Upper lobe of left lung (tissue), 6 donors: ENCODE results near the gene MINDY4B. TPM values are rescaled to one million over a fixed set of nuclear protein-coding genes. Genes with fewer than 3 reads are reported as not detected.

Experiments used
- ATAC-seq, 2 donors: fragments of 200-7000 bp; cut with Tn5 transposase; one replicate each; pipeline ENCODE4 v1.9.1; 2022; ENCODE audit warnings: mild to moderate bottlenecking in 2 of 2, moderate library complexity in 2 of 2; ENCODE audit not compliant: low FRiP score in 2 of 2
- DNase-seq, 2 donors: peaks; one replicate each; pipeline ENCODE4 v3.0.0-alpha.2; 2019 to 2020
- H3K27ac ChIP-seq, 4 donors: fragments of 200-600 bp; sonication (generic); one replicate each; pipeline ENCODE4 v1.5.1; 2016 to 2019
- H3K27me3 ChIP-seq, 4 donors: fragments of 200-600 bp; sonication (generic); one replicate each; pipeline ENCODE4 v1.5.1; 2017 to 2019
- H3K36me3 ChIP-seq, 4 donors: fragments of 200-600 bp; sonication (generic); one replicate each; pipeline ENCODE4 v1.5.1; 2016 to 2019
- H3K4me1 ChIP-seq, 4 donors: fragments of 200-600 bp; sonication (generic); one replicate each; pipeline ENCODE4 v1.5.1; 2018 to 2019
- H3K4me3 ChIP-seq, 4 donors: fragments of 200-600 bp; sonication (generic); one replicate each; pipeline ENCODE4 v1.5.1; 2017 to 2019; ENCODE audit warnings: mild to moderate bottlenecking in 2 of 4, moderate library complexity in 1 of 4
- H3K9me3 ChIP-seq, 4 donors: fragments of 200-600 bp; sonication (generic); one replicate each; pipeline ENCODE4 v1.5.1; 2018 to 2019
- CTCF ChIP-seq, 6 experiments: fragments of 450-650 bp in 4 of 6; fragments of 200-600 bp in 2 of 6; sonication (generic) in 2 of 6; IDR thresholded peaks; one replicate each; pipeline ENCODE4 v1.5.1; 2016 to 2019; ENCODE audit warnings: antibody characterized with exemption in 6 of 6
- EP300 ChIP-seq, 4 donors: sonication (generic); formaldehyde crosslinking; IDR thresholded peaks; one replicate each; pipeline ENCODE4 v1.5.1; 2017; ENCODE audit warnings: antibody characterized with exemption in 4 of 4, control low read depth in 2 of 4
- POLR2A ChIP-seq, 4 donors: fragments of 450-650 bp; IDR thresholded peaks; one replicate each; pipeline ENCODE4 v1.5.1; 2016 to 2017; ENCODE audit warnings: antibody characterized with exemption in 4 of 4, mild to moderate bottlenecking in 2 of 4
- POLR2AphosphoS5 ChIP-seq, 2 donors: sonication (generic); formaldehyde crosslinking; IDR thresholded peaks; one replicate each; pipeline ENCODE4 v1.5.1; 2017; ENCODE audit warnings: antibody characterized with exemption in 2 of 2
- WGBS, 2 donors: methylation state at CpG; one replicate each; pipeline ENCODE4 v1.1.5; 2017 to 2018; 5-methylcytosine and 5-hydroxymethylcytosine counted together
- total RNA-seq, 6 donors: library from RNA; depleted of rRNA in 4 of 6; stranded (reverse); fragments of >200 nt in 4 of 6; gene quantifications; one replicate each; pipeline versions ENCODE4 v1.1.0 to v1.2.1, GENCODE V29; 2016 to 2021
- donor health status: DM: no; HTN: no; CAD: no; lungs with moderate emphysema.
- donor health status: DM: no; HTN: yes; CAD: no; lungs with severe emphysema.

The MINDY4B gene
- total RNA-seq, 6 donors from 2014 or later = not detected

- H3K27me3 ChIP-seq = no peaks in the 10 kb centered on the region
- no peak overlapping the region for H3K4me3 ChIP-seq
- H3K9me3 ChIP-seq = no peaks in the 10 kb centered on the region
- no peaks in the 10 kb centered on the region for H3K4me1 ChIP-seq
- H3K36me3 ChIP-seq = no peaks in the 10 kb centered on the region
- TF ChIP-seq CTCF (IDR thresholded peaks at IDR 0.05) = no peak
- no peak for TF ChIP-seq EP300 (IDR thresholded peaks at IDR 0.05)
- no peak overlapping the region for H3K27ac ChIP-seq
- DNase-seq (no peak), ATAC-seq (no peak)
- 0 to 4% methylated on average over 1 of the region's 1 CpG for WGBS, 2 donors
Measured at GRCh38 chr3:150933473-150933995, 28.3 kb upstream of the MINDY4B start.

- H3K4me1 ChIP-seq = no peaks in the 10 kb centered on the region
- no peak for ATAC-seq
Measured at GRCh38 chr3:150931745-150932144, 26.5 kb upstream of the MINDY4B start.

GRCh38 chr3:150930839-150931238 lies 25.6 kb upstream of the MINDY4B start:
- TF ChIP-seq EP300 (IDR thresholded peaks at IDR 0.05) (no peak), POLR2AphosphoS5 (IDR thresholded peaks at IDR 0.05) (no peak), POLR2A (IDR thresholded peaks at IDR 0.05) (no peak), CTCF (IDR thresholded peaks at IDR 0.05) (no peak)
- Histone ChIP-seq H3K27me3 (no peaks in the 10 kb centered on the region), H3K4me3 (no peak overlapping the region), H3K4me1 (peaks cover 0 to 3% (median 0%) of the 10 kb centered on the region in 4 donors), H3K27ac (no peak overlapping the region), H3K36me3 (no peaks in the 10 kb centered on the region), H3K9me3 (no peaks in the 10 kb centered on the region)
- 49 to 56% methylated on average over 3 of the region's 3 CpGs for WGBS, 2 donors
- ATAC-seq (no peak), DNase-seq (no peak)

More at GRCh38 chr3:150931745-150932144, 26.5 kb upstream of the MINDY4B start:
- Histone ChIP-seq H3K4me3 (no peak overlapping the region), H3K9me3 (no peaks in the 10 kb centered on the region), H3K27me3 (no peaks in the 10 kb centered on the region), H3K27ac (no peak overlapping the region), H3K36me3 (no peaks in the 10 kb centered on the region)
- TF ChIP-seq EP300 (IDR thresholded peaks at IDR 0.05) (no peak), CTCF (IDR thresholded peaks at IDR 0.05) (no peak), POLR2AphosphoS5 (IDR thresholded peaks at IDR 0.05) (no peak), POLR2A (IDR thresholded peaks at IDR 0.05) (no peak)
- DNase-seq = no peak
- WGBS, 2 donors = 75 to 82% methylated on average over 1 of the region's 1 CpG

DNA sequence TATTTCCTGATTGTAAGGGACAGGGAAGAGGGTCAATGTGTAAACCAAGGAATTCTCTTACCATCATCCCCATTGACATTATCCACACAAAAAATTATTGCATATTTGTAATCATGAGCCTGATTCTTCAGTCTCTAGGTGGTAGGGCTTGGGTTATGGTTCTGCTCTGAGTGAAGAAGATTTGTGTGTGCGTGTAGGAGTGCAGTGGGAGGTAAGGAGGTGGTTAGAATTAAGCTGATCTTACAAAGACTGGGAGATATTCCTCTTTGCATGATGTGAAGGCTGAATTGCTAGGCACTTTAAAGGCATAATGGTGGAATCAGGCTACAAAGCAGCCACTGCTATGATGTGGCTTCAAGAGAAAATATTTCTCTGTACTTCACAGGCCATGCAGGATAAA lies 23.0 kb upstream of the MINDY4B start:
- 78 to 88% methylated on average over 1 of the region's 1 CpG for WGBS, 2 donors
- no peak overlapping the region for H3K4me3 ChIP-seq
- no peaks in the 10 kb centered on the region for H3K9me3 ChIP-seq
- no peaks in the 10 kb centered on the region for H3K27me3 ChIP-seq
- no peak for DNase-seq
- no peak for ATAC-seq
- H3K36me3 ChIP-seq = no peaks in the 10 kb centered on the region
- TF ChIP-seq POLR2A (IDR thresholded peaks at IDR 0.05) = no peak
- TF ChIP-seq POLR2AphosphoS5 (IDR thresholded peaks at IDR 0.05) = no peak
- no peak for TF ChIP-seq EP300 (IDR thresholded peaks at IDR 0.05)
- no peak for TF ChIP-seq CTCF (IDR thresholded peaks at IDR 0.05)
- no peak overlapping the region for H3K27ac ChIP-seq
- H3K4me1 ChIP-seq = peaks cover 0 to 6% (median 0%) of the 10 kb centered on the region in 4 donors

DNA sequence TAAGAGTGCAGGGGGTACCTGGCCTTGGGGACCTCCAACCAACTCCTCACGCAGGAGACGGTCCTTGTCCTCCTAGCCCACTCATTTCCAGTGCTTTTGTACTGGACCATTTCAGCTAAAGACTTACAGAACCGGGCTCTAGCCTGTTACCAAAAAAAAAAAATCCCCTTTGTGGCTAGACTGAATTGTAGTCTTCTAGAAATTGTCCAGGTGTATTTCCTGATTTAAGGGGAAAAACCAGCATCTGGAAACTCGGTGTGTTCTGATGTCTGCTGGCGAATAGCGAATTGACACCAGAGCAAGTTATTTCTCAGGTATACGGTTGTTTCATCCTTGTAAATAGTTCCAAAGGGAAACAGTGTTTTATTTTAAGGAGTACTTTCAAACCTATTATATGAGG lies 21.1 kb upstream of the MINDY4B start:
- no peak for ATAC-seq
- Histone ChIP-seq H3K4me3 (no peak overlapping the region), H3K4me1 (peaks cover 0 to 6% (median 0%) of the 10 kb centered on the region in 4 donors), H3K27ac (no peak overlapping the region), H3K27me3 (no peaks in the 10 kb centered on the region), H3K36me3 (no peaks in the 10 kb centered on the region), H3K9me3 (no peaks in the 10 kb centered on the region)
- TF ChIP-seq CTCF (IDR thresholded peaks at IDR 0.05) = no peak
- 79 to 81% methylated on average over 7 of the region's 7 CpGs for WGBS, 2 donors
- no peak for DNase-seq
